BE2C (cell line): ENCODE measurements around the gene AGAP9.
A peak's percentile ranks its signal among the peaks of the same experiment; 100 is the strongest.
"Not testable (repeated sequence)": the region's sequence is repeated elsewhere in the genome, so short reads cannot be mapped to it uniquely, and the experiment has no call there.

ENCODE experiments used
- DNase-seq: peaks from one replicate; pipeline ENCODE4 v3.0.0-alpha.2; 2020
- H3K27me3 ChIP-seq: fragments of 250-450 bp; sonication (Bioruptor Pico); 2 replicates; pipeline ENCODE4 v1.5.1; 2020; ENCODE audit warnings: mild to moderate bottlenecking
- H3K36me3 ChIP-seq: fragments of 250-450 bp; sonication (Bioruptor Pico); 2 replicates; pipeline ENCODE4 v1.5.1; 2020; ENCODE audit warnings: mild to moderate bottlenecking
- H3K4me1 ChIP-seq: fragments of 250-450 bp; sonication (Bioruptor Pico); 2 replicates; pipeline ENCODE4 v1.5.1; 2020
- H3K4me3 ChIP-seq: 2 replicates; pipeline ENCODE4 v1.5.1; 2011; ENCODE audit warnings: low read depth, low read length
- H3K9me3 ChIP-seq: fragments of 250-450 bp; sonication (Bioruptor Pico); 2 replicates; pipeline ENCODE4 v1.5.1; 2020
- TF ChIP-seq, protein P1 (sequence below): IDR thresholded peaks from 2 replicates; pipeline ENCODE4 v1.5.1; 2012; ENCODE audit warnings: mild to moderate bottlenecking, low read depth, low read length

Gene AGAP9

DNA sequence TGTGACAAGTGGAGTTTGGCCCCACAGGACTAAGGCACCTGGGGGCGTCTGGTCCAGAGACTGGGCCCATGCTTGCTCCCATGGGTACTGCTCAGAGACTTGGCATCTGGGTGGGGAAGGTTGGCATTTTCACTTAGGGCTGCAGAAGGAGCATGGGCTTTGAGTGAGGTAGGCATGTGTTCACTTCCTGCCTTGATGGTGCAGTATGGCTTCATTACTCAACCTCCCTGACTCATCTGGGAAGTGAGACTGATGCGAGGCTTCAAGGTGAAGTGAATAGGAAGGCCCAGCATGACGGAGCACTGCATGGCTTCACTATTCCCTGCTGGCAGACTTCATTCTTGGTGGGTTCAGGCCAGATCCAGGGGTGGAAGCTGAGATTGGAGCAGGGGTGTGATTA lies 50.8 kb downstream of the AGAP9 start:
- DNase-seq, H3K9me3 ChIP-seq, H3K4me1 ChIP-seq, H3K4me3 ChIP-seq, H3K36me3 ChIP-seq, H3K27me3 ChIP-seq: not testable (repeated sequence)

DNA sequence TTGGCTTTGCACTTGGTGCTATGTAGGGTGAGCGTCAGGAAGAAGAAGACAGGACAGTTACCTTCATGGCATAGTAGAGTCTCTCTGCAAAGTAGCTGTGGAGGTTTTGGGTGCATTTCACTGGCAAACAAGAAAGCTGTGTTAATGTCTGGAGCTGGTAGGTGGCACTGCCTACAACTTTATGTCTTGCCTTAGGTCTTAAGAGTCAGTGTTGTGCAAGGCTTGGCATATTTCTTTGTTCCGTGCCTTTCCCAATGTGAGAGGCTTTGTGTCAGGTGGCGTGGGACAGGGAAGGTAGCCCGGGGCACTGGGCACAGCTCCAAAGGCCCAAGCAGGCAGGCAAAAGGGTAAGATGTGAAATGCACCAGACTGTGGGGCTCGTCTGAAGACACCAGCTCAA lies 51.4 kb downstream of the AGAP9 start:
- H3K4me1 ChIP-seq, H3K36me3 ChIP-seq: not testable (repeated sequence)

DNA sequence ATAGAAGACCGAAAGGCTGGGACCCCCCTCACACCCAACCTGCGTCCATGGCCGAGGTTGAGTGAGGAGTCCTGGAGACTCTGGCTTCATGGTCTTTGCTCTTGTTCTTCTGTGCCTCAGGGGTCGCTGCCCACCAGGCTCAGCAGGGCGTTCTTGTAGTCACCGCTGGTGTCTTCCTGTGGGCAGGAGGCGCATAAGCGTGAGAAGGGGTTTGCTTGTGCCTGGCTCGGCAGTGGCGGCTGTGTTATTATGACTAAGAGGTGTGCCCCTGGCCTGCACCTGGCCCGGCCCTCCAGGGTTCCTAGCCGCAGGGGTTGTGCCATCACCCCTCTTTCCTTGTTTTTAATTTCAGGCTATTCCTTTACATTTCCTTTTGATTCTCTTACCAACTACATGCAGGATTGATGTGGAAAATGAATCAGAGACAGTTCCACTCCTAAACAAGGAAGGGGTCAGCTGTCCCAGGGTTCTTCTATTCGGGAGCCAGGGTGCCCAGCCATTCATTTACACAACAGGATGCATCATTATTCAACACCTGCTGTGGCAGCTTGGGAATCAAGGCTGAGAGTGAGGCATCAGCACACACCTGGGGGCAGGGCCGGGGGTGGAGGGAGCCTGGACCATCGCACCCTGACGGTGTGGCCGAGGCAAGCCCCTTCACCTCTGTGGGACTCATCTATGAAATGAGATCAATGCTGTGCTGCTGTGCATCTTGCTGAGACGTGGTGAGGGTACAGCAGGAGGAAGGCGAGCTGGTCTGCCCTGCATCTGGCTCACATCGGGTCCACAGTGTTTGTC lies 54.5 kb downstream of the AGAP9 start:
- not testable (repeated sequence) for DNase-seq, H3K4me1 ChIP-seq, H3K4me3 ChIP-seq, H3K36me3 ChIP-seq, H3K27me3 ChIP-seq, H3K9me3 ChIP-seq

More for the DNA sequence above, 51.4 kb downstream of the AGAP9 start:
- H3K4me3 ChIP-seq, H3K9me3 ChIP-seq, DNase-seq, H3K27me3 ChIP-seq: not testable (repeated sequence)

DNA sequence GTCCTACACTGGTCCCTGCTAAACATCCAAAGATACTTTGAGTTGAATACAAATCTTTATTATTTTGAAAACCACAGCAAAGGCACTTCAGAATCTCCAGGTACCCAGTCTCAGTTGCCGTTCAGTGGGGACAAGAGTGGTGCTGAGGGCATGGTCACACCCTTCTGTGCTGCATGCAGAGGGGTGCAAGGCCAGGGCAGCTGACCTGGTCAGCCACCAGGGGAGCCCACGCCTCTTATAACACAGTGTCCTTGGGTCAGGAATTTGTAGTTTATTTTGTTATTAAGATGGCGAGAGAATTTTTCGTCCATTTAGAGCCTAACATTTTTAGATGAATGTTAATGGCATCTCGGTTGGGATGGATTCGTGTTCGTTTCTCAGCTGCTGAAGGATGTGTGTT lies 55.5 kb downstream of the AGAP9 start:
- not testable (repeated sequence) for H3K4me3 ChIP-seq, DNase-seq

DNA sequence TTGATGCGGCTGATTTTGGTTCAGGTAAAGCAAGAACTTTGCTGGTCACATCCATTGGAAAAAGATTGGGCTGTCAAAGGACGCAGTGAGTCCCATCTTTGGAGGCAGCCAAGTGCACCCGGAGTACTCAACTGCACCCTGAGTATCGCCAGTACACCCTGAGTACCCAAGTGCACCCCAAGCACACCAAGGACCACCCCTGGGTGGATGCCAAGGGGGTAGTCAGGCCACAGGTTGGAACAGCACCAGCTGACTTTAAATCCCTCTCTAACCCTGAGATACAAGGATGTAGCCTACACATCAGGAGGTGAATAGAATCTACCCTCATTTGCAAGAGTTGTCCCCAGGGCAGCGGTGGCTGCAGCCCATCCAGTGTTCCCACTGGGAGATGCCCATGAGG lies 56.0 kb downstream of the AGAP9 start:
- not testable (repeated sequence) for DNase-seq, H3K4me3 ChIP-seq, H3K4me1 ChIP-seq, H3K36me3 ChIP-seq, H3K27me3 ChIP-seq, H3K9me3 ChIP-seq

More for the DNA sequence above, 55.5 kb downstream of the AGAP9 start:
- not testable (repeated sequence) for H3K27me3 ChIP-seq, H3K4me1 ChIP-seq, H3K9me3 ChIP-seq, H3K36me3 ChIP-seq

DNA sequence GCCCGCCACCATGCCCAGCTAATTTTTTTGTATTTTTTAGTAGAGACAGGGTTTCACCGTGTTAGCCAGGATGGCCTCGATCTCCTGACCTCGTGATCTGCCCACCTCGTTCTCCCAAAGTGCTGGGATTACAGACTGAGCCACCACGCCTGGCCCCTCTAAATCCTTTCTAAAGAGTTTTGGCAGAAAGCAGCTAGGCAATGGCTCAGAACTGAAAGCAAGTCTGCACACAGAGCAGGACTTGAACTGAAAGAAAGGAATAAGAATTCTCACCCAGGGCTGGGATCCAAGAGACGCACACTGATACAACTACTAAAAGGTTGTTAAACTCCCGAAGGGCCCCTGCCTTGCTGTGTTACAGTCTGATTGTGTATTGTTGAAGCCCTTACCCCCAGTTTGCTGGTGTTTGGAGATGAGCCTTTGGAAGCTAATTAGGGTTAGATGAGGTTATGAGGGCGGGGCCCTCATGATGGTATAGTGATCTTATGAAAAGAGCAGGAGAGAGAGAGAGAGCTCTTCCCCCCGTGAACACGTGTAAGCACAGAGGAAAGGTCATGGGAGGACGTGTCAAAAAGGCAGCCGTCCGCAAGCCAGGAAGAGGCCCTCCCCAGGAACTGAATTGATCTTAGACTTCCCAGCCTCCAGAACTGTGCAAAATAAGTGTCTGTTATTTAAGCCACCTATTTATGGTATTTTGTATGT lies 58.1 kb downstream of the AGAP9 start:
- DNase-seq, H3K4me1 ChIP-seq, H3K9me3 ChIP-seq: not testable (repeated sequence)

DNA sequence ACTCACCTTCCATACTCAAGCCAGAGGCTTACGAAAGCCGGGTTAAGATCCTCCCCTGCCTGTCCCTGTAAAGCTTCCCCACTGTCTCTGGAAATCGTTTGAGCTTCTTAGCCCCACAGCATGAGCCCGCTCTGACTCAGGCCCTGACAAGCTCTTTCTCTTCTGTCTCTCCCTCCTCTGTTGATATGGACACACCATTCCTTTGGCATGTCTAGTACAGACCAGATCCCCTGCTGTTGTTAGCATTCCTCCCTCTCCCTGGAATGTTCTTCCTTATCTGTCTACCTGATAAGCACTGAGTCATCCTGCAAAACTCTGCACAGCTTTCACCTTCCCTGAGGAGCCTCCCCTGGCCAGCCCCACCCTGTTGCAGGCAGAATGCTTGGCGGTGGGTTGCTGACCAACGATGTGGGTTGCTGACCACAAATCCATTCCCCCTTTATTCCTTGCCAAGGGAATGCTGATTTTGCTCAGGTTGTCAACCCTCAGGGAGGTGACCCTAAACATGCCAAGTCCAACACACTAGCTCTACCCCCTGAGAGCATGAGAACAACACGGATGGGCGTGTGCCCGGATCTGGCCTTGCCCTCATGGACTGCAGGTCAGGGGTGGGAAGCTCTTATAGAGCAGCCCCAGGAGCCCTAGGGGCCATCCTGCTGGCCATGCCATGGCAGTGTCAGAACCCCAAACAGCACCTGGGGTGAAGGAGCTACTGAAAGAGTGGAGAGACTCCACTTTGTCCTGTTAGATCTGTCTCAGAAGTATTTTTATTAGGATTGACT lies 60.7 kb downstream of the AGAP9 start:
- not testable (repeated sequence) for H3K4me3 ChIP-seq, H3K27me3 ChIP-seq, H3K36me3 ChIP-seq, DNase-seq, H3K9me3 ChIP-seq, H3K4me1 ChIP-seq

More for the DNA sequence above, 58.1 kb downstream of the AGAP9 start:
- H3K27me3 ChIP-seq, H3K4me3 ChIP-seq, H3K36me3 ChIP-seq: not testable (repeated sequence)

DNA sequence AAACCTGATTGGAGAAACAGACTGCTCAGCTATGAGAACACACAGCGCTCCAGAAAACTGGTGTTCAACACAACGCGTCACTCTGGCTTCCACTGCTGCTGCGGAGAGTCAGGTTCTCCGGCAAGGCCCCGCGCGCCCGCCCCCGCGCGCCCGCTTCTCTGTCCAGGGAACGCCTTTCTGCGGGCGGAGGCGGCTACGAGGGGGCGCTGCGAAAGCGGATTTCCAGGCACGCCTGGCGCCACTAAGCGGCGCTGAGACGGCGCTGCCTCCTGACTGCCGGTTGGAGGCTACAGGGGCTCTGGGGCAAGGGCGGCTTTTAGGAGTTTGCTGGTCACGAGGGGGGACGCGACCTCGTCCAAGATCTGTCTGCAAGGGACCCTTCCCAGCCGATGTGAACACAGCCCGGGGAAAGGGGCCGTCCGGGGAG lies 62.2 kb downstream of the AGAP9 start:
- not testable (repeated sequence) for H3K36me3 ChIP-seq, H3K4me1 ChIP-seq
- peak; percentile 40 for DNase-seq

DNA sequence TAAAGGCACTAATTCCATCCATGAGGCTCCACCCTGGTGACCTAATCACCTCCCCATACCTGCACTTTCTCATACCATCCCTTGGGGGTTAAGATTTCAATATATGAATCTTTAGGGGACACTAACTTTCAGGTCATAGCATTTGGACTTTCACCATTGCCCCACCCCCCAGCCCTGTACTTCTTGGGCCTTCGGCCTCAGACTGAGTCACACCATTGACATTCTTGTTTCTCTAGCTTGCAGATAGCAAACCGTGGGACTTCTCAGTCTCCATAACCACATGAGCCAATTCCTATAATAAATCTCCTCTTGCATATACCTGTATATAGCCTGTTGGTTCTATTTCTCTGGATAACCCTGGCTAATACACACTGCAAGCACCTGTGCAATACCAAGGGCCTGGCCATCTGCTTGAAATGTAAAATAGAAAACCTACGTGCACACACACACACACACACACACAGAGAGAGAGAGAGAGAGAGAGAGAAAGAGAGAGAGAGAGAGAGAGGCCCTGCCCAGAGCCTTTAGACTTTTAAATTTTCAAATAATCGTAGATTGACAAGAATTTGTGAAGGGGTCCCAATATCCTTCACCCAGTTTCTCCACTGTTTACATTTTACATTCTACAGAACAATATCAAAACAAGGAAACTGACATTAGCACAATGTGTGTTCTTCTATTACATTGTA lies 64.8 kb downstream of the AGAP9 start:
- DNase-seq = no peak
- Histone ChIP-seq H3K4me3 (no peak overlapping the region), H3K36me3 (no peaks in the 10 kb centered on the region), H3K4me1 (no peaks in the 10 kb centered on the region), H3K27me3 (no peaks in the 10 kb centered on the region), H3K9me3 (no peaks in the 10 kb centered on the region)
- TF ChIP-seq, protein P1, sequence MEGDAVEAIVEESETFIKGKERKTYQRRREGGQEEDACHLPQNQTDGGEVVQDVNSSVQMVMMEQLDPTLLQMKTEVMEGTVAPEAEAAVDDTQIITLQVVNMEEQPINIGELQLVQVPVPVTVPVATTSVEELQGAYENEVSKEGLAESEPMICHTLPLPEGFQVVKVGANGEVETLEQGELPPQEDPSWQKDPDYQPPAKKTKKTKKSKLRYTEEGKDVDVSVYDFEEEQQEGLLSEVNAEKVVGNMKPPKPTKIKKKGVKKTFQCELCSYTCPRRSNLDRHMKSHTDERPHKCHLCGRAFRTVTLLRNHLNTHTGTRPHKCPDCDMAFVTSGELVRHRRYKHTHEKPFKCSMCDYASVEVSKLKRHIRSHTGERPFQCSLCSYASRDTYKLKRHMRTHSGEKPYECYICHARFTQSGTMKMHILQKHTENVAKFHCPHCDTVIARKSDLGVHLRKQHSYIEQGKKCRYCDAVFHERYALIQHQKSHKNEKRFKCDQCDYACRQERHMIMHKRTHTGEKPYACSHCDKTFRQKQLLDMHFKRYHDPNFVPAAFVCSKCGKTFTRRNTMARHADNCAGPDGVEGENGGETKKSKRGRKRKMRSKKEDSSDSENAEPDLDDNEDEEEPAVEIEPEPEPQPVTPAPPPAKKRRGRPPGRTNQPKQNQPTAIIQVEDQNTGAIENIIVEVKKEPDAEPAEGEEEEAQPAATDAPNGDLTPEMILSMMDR = no peak

More for the DNA sequence above, 62.2 kb downstream of the AGAP9 start:
- not testable (repeated sequence) for H3K27me3 ChIP-seq, H3K9me3 ChIP-seq
- peak overlapping the region; percentile 14; the same call in 1 of the 2 replicates for H3K4me3 ChIP-seq
- TF ChIP-seq, protein P1 = peak; percentile 22
